Activated CD8-positive, alpha-beta memory T cell treated with anti-CD3 and anti-CD28 coated beads for 24 hours (primary cell): ENCODE measurements around the gene APOBEC4.
A peak's percentile ranks its signal among the peaks of the same experiment; 100 is the strongest.
"Not testable (repeated sequence)": the region's sequence is repeated elsewhere in the genome, so short reads cannot be mapped to it uniquely, and the experiment has no call there.

ENCODE experiments used
- DNase-seq: peaks from one replicate; pipeline ENCODE4 v3.0.0-alpha.2; 2020

APOBEC4 gene

DNA sequence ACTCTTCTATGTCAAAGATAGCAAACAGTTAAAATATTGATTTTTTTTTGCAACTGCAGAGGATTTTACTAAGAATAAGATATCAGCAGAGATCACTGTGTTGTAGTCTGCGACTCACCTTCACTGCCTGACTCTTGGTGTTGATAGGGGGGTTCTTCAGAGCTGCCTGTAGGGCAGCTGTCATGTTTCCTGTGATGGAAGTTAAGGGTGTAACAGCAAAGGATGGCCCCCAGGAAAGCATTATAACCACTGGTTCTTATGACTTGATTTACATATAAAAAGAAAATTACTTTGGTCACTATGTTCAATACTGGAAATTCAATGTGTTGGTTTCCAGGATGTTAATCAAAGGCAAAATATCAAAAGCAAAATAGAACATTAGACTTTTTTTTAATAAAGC, 20.2 kb downstream of the APOBEC4 start:
- DNase-seq: no peak

DNA sequence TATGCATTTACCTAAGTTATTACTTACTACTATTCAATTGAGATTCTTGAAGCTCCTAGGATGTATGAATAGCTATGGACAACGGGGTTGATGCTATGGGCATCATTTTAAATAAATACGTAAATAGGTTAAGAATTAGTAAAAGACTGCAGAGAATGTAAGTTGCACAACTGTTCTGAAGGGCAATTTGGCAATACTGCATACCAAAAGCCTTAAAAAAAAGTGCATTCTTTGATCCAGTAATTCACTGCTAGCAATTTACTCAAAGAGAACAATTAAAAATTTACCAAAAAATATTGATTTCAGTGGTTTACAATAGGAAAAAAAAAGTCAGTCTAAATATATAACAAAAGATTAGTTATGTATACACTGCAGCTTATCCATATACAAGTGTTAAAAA, 21.0 kb downstream of the APOBEC4 start:
- no peak for DNase-seq

DNA sequence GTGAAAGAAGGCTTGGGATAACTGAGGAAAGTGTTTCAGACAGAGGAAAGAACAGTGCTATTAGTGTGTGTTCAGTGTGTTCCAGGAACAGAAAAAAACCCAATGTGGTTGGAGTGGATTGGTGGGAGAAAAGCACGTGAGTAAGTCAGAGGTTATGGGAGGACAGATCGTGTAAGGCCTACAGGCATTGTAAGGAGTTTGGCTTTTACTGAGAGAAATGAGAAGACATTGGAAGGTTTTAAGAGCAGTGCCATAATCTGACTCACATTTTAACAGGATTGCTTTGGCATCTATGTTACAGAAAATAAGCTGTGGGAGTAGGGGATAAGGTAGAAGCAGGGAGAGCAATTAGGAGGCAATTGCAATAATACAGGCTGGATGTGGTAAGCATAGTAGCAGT, 22.4 kb downstream of the APOBEC4 start:
- DNase-seq: no peak

- no peak for DNase-seq
Observed at GRCh38 chr1:183628537-183628936, 24.6 kb downstream of the APOBEC4 start.

DNA sequence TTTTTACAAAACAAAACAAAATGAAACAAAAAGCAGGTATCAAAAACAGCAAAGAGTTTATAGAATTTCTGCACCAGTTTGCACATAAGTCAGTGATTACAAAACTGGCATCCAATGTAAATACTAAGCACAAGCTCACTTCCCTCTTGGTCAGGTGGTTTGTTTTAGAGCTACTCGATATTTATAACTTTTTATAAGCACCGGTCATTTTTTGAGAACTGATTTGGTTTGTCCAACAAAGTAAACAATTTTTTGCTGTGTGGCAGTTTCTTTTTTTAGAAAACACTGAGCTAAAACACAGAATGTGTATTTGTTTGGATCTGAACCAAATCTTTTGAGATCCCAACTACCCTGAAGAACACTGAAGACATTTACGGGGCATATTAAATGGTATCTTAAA, 26.9 kb downstream of the APOBEC4 start:
- not testable (repeated sequence) for DNase-seq

DNA sequence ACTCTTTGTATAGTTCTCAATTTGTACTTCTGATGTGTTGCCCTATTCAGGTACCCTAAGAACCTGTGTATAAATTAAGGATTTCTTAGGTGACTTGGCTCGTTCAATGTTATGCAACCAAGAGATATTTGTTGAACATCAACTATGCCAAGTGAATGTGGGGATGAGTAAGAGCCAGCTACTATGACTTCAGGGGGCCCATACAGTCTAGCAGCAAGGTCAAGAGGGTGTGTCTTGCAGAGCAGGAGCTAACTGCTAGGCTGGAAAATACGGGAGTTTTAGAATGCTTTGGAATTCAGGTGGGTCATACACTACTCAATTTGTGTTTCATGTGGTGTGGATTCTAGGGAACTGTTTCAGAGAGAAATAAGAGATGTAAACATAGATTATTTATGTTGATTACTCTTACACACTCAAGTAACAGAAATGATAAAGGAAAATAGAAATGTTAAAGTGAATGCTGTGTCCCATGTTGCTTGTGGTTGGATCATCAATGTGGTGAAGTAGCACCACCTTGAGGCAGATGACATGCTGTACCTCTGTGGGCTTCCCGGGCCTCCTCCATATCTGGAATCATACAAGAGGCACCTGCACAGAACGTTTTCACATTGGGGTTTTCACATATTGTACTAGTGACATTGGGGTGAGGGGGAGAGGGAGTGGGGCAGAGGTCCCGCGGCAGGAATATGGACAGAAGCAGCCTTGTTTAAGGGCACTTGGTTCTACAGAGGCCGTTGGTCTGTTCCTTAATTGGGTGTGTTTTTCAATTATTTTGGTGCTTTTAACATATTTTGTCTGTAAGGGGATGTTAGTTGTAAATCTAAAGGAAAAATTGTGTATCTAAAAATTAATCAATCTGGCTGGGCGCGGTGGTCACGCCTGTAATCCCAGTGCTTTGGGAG, 30.0 kb downstream of the APOBEC4 start:
- DNase-seq: peak; percentile 62

DNA sequence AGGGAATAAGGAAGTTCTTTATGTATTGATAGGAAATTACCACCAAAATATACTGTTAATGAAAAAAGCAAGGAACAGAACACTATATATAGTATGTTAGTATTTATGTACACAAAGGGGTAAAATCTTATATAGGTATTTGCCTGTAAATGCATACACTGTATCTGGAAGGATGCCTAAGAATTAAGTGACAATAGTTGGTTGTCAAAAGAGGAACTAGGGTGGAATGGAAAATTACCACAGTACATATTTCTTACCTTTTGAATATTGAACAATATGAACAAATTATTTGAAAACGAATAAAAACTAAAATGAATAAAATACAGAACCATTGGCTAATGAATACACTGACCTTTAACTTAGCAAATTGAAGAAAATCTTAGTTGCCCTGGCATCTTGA, 31.1 kb downstream of the APOBEC4 start:
- DNase-seq: no peak

GRCh38 chr1:183620311-183620710, 32.8 kb downstream of the APOBEC4 start:
- no peak for DNase-seq

- no peak for DNase-seq
Observed at GRCh38 chr1:183619781-183620180, 33.3 kb downstream of the APOBEC4 start.

- not testable (repeated sequence) for DNase-seq
Observed at GRCh38 chr1:183618202-183618601, 34.9 kb downstream of the APOBEC4 start.

GRCh38 chr1:183612975-183613374, 40.1 kb downstream of the APOBEC4 start:
- DNase-seq: not testable (repeated sequence)

DNA sequence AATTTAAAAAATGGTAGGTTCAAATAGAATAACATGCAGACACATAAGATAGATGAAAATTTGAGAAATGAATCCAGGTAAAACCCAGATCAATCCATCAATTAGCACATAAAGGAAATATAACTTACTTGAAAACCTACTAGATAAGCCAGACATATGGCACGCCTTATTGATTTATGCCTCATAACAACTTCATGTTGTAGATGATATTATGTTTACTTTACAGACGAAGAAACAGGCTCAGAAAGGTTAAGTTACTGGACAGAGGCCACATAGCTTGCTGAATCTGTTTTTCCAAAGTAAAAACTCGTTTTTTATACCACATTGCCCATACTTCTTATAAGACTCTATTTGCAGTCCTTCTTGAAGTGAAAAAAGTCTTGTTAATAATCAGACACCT, 40.7 kb downstream of the APOBEC4 start:
- DNase-seq: no peak

DNA sequence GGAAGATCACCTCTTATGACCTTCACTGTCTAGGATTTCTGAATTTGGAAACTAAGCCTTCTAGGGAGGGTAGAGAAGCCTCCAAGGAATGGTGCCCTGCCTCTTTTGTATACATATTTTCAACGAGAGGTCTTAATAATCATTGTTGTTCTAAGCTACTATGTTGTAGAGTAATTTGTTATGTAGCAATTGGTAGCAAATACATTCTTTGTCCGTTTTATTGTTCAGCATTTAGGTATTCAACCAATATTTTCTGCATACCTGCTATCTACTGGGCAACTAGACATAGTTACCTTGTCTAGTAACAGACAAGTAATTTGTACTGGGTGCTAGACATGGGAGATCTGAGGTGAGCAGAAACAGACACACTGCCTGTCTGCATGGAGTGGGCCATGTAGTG, 42.1 kb downstream of the APOBEC4 start:
- DNase-seq: no peak

DNA sequence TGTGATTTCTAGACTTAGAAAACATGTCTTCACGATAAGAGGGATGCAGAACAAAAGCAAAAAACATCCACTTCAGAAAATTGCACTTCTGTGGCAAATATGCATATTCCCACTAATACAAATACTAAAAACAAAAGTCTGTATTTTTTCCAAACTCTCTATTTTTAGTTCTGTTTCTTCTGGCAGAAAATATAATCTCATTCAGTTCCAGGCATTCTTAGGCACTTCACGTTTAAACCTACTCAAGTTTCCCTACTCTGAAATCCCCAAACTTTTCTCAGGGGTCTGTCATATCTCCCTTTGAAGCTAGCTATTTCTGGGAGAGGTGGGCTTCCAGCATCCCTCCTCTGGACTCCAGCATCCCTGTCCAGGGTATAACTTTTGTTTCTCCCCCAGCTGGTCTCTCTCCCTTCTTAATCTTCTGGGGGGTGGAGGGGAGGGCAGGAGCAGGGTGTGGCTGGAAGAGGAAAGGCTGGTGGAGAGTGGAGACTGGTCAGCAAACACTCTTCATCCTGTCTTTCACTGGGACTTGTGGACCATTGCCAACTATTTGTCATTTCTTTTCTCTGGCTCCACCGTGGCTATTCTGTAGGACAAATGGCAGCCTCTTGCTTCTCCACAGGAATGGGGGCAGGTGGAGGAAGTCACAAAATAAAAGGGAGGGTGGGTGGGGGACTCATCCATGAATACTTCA, 43.2 kb downstream of the APOBEC4 start:
- DNase-seq: no peak

- DNase-seq: no peak
Observed at GRCh38 chr1:183609313-183609712, 43.8 kb downstream of the APOBEC4 start.

DNA sequence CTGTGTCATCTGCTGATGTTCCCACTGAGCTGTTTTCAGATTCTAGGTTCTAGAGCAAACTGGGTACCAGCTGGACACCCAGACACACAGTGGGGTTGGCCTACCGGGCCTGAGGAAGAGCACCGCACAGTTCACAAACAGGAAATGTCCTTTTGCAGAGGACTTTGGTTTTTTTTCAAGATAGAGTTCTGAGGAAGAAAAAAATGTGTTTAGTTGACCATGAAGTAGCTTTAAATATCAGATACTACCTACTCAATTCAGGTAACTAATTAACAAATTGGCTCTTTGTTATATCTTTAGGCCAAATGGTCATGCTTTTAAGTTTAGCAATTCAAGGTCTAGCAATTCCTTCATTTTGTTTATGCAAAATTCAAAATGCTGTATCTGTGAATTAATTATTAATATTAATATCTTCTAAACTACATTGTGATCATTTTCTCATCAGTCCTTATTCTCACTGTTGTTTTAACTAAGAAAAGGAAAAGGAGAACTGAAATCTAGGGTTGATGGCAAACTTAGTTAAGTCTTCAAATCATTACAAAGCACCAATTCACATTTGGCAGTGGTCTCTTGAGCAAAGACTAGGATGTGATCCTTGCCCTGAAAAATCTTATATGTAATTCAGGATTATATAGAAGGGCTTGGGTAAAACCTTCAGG, 45.7 kb downstream of the APOBEC4 start:
- DNase-seq: no peak

DNA sequence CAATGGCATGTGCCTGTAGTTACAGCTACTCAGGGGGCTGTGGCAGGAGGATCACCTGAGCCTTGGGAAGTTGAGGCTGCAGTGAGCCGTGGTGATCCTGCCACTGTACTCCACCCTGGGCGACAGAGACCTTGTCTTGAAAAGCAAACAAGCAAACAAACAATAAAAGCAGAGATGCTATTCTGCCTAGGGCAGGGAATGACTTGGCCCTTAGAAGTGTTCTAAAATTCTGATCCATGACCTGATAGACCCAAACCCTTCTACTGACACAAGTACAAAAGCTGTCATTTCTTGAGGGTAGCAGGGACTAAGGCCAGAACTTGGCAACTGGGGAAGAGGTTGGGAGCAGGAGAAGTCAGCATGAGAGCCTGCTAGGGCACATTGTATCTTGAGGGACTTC, 47.2 kb downstream of the APOBEC4 start:
- no peak for DNase-seq

DNA sequence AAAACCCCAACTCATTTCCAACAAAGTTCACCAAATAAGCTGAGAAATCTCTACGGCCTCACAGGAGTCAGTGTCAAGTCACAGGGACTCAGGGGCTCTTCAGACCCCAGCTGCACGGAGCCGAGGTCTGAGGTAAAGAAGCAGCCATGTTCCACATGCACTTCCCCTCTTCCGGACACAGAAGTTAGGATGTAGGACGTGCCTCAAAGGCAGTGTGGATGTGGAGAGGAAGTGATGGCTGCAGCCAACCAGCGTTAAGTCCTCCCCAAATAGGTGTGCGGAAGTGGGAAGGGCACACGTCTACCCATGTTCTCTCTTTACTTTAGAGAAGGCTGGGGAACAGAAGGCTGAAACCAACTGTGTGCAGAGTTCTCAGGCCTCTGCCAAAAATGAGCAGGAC, 48.3 kb downstream of the APOBEC4 start:
- no peak for DNase-seq

- DNase-seq: no peak
Observed at GRCh38 chr1:183604038-183604808, 48.9 kb downstream of the APOBEC4 start.

- DNase-seq: no peak
Observed at GRCh38 chr1:183602510-183602909, 50.6 kb downstream of the APOBEC4 start.

GRCh38 chr1:183600634-183601033, 52.5 kb downstream of the APOBEC4 start:
- DNase-seq: no peak

- no peak for DNase-seq
Observed at GRCh38 chr1:183600136-183600535, 53.0 kb downstream of the APOBEC4 start.

DNA sequence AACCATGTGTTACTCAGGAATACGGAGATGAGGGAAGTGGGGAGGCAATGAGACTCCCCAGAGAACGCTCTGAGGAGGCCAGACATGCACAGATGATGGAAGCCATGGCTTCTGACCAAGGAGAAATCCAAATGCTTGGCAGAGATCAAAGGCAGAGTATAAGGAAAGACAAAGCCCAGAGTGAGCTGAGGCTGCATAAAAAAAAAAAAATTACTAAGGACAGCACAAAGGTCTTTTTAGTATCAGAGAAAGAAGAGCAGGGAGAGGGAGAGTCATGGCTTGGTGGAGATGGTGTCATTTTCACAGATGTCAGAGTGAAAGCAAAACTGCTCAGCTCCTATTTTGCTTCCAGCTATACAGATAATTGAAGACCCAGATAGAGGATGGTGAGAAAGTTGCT, 54.7 kb downstream of the APOBEC4 start:
- no peak for DNase-seq
